GM04504 (cell line): ENCODE results near the gene LAPTM5.
"Not testable (repeated sequence)": the region's sequence is repeated elsewhere in the genome, so short reads cannot be mapped to it uniquely, and the experiment has no call there.

Source experiments
- DNase-seq: peaks from one replicate; pipeline ENCODE4 v3.0.0-alpha.2; 2012; ENCODE audit warnings: low read depth

LAPTM5 gene

DNA sequence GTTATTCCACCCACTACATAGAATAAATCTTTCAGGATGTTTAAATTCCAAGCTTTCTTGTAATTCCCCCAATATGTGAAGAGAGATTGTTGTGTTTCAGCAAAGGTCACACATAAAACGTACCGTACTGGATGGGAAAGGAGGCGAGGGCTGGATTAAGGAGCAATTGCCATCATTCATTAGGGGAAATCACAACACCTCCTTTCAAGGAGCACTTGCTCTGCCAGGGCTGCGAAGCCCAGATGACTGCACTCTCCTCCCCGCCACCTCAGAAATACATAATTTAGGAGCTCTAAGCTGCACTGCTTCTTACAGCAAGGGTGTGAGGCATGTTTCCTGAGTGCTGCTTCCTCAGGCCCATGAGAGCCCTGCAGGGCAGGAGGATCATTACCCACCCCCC, 63.8 kb downstream of the LAPTM5 start:
- DNase-seq: no peak

DNA sequence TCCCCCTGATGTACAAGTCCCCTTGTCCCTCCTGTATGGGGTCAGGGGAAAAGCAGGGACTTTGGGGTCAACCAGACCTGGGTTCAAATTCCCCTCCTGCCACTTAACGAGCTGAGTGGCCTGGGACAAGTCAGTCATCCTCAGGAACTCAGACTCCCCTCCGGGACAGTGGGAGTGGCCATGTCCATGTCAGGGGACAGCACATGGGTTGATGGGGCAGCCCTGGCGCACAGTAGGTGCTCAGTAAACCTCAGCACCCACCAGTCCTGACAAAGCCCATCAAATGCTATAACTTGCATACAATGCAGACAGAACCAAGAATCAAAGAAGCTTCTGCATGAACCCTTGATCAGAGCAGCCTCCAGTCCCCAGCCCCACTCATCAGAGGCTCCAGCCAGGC, 64.2 kb downstream of the LAPTM5 start:
- no peak for DNase-seq

DNA sequence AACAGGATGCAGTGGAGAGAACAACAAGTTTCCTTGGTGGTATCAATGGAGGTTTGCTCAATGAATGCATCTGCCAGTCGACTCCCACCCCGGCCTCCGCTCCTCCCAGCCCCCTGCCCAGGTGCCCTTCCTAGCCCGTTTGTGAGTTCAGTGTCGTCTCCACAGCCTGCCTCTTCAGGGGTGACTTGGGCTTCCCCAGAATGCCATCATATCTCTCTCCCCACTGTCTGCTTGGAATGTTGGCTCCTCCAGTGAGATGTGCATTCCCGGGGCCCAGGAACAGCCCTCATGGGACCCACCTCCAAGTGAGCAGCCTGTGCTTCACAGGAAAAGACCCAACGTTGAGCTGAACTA, 64.6 kb downstream of the LAPTM5 start:
- DNase-seq: no peak

DNA sequence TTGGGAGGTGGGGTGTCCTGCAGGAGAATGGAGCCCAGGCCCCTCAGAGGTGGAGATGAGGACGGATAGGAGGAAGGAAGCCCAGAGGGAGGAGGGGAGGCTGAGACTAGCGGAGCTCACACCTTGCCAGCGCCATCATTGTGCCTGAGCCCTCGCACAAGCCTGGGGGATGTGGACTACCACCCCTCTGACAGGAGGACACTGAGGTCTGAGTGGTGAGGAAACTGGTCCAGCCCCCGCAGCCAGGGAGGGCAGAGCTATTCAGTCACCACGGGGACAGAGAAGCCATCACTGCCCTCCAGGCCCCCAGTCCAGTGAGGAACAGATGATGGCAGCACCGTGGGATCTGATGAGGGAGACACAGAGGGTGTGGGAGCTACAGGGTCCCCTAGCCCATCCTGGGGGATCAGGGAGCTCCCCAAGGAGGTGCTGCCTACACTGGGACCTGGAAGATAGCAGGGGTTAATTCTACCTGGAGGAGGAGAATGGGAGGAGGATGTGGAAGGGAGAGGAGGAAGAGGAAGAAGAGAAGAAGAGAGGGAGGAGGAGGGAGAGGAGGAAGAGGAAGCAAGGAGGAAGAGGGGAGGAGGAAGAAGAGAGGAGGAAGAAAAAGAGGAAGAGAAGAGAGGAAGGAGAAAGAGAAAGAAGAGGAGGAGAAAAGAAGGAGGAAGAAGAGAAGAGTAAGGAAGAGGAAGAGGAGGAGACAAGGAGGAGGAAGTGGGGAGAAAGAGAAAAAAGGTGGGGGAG, 65.2 kb downstream of the LAPTM5 start:
- DNase-seq: no peak

DNA sequence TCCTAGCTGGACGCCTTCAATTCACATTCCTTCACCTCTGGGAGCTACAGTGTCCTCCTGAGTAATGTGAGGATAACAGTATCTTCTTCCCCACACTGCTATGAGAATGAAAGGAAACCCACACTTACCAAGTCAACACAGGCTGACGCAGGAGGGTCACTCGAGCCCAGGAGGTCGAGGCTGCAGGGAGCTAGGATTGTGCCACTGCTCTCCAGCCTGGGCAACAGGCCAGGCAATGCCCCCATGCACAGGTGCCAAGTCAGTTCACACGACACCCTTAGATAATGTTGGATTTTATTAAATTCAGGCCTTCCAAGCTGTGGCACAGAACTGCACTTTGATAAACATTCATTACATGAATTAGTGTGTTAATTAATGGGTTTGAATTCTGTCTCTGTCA, 66.1 kb downstream of the LAPTM5 start:
- no peak for DNase-seq

DNA sequence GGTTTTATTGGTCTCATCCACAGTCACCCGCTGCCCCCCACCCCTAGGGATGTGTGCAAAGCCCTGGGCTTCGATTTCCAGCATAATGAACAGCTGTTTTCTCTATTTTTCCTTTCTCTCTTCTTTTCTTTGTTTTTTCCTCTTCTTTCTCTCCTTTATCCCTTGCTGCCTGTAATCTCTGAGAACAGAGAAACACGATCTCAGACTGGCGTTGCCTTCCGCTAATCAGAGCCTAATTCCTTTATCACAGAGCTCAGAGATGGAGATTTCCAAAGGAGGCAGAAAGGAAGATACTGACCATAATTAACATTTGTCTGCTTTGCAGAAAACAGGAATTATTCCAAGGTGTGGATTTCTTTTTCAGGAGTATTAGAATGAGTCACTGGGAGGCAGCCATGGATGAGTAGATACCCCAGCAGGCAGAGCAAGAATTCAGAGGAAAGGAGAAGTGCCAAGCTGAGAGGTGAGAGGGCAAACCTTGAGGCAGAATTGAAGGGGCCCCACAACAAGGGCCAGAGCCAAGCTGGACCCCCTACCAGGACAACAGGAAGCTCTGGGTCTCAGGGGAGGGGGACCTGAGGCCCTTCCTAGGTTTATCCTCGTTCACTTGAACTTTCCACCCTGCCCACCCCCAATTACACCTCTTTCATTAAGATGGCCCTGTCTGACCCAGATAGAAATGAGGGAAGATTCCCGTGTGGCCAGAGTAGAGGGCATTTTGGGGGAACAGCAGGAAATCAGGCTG, 67.5 kb downstream of the LAPTM5 start:
- DNase-seq: no peak

DNA sequence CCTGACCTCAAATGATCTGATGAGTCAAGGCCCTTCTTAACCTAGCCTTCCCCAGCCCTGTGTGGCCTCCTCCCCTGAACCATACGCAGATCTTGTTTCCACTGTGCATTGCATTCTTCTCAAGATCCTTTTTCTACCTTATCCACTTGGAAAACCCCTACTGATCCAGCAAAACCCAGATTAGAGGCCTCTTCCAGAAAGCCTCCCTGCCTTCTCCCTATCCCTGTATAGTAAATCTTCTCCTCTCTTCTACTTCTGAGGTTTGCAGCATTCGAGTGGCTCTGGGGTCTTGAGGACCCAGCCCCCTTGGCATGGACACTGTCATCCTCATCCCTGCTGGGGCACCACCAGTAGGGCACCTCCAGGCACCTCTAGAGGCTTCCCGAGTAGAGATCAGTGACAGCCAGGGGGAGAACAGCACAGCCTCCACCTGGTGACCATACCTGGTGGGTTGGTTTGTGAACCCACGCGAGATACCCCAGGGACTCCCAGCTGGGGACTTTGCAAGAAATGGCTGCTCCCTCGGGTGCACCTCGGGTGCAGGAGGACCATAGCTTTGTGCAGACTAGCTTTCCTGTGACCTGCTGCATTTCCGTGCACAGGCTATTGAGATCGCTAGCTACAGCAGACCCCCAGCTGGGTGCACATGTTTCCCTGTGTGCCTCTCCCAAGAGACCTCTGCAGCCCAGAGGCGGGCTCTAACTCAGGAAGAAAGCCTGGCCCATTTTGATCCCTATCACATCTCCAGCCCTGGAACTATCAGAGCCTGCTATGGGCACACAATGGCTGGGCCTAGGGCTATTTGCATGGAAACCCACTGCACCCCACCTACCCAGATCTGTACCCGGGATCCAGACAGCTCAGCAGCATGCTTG, 68.4 kb downstream of the LAPTM5 start:
- DNase-seq: no peak

DNA sequence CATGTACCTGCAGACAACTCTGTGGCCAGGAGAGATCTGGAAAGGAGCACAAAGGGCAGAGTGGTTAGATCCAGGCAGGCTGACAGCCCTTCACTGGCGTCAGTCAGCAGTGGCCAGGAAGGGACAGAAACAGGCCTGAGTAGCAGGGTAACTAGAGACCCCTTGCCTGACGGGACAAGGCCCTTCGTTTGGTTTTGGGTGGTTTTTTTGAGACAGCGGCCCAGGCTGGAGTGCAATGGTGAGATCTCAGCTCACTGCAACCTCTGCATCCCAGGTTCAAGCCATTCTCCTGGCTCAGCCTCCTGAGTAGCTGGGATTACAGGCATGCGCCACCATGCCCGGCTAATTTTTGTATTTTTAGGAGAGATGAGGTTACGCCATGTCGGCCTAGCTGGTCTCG, 69.1 kb downstream of the LAPTM5 start:
- DNase-seq: not testable (repeated sequence)

DNA sequence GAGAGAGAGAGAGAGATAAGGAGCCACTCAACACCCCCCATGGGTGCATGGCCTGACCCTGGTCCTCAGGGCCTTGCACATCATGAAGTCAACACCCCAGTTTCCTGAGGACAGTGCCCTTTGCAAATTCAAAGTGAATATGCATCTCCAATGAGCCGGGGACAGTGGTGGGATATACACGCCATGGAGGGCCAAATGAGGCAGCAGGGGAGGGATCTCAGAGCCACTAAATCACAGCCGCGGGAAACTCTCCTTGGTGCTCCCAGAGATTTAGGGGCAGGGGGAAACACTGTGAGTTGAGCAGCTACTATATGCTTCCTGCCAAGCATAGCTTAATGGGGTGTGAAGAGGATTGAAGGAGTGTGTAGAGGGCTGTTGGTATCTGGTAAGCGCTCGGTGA, 69.7 kb downstream of the LAPTM5 start:
- no peak for DNase-seq

DNA sequence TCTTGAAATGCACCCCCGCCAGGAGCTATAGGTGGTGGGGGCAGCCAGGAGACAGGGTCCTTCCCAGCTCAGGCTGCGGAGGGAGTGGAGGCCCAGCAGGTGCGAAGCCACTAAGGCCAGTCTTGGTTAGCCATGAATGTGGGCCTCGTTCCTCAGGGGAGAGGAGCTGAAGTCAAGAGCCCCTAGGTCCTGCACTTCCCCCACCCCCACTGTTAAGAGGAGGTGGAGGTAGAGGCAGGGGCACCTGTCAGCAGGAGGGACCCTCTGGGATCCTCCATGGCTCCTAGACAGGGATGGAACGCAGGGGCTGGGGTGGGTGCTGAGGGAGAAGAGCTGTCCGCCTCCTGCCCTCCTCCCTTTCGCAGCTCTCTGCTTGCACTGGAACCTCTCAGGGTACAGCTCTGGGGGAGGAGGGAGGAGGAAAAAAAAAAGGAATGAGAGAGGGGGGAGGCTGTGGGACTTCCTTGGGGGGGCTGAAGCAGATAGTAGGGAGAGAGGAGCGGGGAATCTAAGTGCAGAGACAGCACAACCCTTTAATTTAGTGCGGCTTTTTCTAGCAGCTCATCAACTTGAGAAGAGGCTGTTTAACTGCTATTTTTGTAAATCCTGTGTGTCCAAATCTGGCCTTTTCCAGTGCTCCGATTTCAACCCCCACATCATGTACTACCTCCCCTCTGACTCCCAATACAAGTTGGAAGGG, 71.2 kb downstream of the LAPTM5 start:
- DNase-seq: no peak

DNA sequence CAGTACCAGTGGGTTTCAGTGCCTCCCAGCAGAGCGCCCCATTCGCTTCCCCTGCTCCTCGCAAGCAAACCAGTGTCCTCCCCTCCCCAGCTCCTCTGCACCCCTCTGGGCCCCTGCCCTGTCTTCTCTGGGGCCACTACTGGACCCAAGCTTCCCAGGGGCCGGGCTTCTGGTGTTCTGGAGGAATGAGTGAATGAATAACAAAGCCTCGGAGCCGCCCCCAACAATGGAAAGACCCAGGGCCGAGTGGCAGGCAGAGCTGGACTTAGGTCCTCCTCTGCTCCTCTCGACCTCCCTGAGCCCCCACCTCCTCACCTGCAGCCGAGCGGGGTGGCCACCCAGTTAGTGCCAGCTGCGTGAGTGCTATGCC, 71.8 kb downstream of the LAPTM5 start:
- no peak for DNase-seq

DNA sequence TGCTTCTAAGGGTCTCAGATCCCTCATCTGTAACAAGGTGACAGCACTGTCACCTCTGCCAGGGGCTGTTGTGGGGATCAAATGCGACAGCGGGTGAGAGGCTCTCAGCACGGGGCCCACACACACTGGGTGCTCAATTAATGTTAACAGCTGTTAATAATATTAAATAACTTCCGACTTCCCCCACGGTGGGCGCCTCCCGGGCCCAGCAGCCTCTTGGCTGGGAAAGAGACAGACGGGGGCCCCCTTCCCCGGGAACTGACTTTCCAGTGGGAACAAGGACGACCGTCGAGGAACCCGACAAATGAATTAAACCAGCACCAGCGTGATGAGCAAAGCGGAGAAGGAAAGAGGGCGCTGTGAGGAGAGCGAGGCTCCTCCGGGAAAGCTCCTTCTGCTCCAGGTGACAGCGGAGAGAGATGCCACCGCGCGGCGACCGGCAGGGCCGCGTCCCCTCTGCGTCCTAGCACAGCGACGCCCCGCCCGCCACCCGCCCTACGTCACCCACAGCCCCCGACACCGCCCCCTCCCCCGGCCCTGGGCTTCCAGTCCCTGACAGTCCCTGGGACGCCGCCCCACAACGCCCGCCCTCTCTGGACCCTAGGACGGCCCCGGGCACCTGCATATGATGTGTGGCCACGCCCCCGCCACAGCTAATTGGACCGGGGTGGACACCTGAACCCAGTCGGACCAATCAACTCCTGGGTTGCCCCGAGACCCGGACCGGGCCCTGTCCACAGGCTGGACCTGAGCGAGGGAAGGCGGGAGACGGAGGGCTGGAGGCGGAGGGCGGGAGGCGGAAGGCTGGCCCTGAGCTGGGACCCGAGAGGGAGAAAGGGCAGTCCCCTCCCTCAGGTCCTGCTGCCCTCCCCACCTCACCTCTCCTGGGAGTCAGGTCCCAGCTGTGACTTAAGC, 72.4 kb downstream of the LAPTM5 start:
- no peak for DNase-seq

DNA sequence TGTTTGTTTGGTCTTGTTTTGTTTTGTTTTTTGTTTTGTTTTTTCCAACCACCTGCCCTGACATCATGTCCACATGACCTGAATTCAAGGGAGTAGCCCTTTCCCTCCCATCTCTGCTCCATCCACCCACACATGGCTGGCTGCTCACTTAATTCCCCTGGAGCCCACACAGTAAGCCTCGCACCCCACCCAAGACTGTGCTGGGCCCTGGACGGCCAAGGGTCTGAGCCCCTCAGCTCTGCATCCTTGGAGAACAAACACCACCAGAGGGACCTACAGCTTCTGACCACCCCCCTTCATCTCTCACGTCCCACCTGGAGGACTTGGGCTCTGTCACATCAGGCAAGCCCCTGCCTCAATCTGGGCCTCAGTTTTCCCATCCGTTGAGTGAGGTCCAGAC, 73.3 kb downstream of the LAPTM5 start:
- DNase-seq: no peak

DNA sequence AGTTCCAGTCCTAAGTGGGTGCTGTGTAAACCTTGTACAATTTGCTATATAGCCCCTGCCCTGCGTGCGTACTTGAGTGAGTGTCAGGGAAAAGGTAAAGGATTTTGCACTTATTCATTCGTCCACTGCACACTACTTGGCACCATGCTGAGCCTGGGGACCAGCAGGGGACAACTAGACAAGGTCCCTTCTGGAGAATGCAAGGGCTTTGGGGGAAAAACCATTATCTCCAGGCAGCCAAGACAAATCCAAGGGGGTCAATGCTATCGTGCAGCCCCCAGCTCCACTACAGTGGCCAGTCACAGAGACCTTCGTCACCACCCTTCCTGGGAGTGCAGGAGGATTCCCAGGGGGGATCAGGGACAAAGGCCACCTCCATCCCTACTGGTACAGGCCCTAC, 73.9 kb downstream of the LAPTM5 start:
- DNase-seq: no peak
